CD4-positive, alpha-beta T cell treated with Interleukin-17A for 1 hour (primary cell): ENCODE measurements around the gene ARHGAP15.

Experiments used
- DNase-seq: peaks from one replicate; pipeline ENCODE4 v3.0.0-alpha.2; 2020

ARHGAP15 gene

DNA sequence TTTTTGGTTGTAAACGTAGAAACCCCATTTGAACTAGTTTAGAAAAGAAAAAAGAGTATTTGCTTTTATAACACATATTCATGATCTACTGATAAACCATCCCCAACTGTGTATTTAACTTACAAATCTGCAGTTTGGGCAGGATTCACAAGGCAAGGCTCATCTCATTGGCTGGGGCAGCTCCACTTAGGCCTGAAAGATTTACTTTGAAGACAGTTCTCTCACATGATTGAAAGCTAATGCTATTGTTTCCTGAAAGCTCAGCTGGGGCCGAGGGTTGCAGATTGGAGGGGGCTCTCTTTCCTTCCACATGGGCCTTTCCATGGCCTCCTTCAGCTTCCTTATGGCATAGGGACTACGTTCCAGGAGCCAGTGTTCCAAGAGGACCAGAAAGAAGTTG is 47.4 kb downstream of the ARHGAP15 start:
- DNase-seq = peak; percentile 44

DNA sequence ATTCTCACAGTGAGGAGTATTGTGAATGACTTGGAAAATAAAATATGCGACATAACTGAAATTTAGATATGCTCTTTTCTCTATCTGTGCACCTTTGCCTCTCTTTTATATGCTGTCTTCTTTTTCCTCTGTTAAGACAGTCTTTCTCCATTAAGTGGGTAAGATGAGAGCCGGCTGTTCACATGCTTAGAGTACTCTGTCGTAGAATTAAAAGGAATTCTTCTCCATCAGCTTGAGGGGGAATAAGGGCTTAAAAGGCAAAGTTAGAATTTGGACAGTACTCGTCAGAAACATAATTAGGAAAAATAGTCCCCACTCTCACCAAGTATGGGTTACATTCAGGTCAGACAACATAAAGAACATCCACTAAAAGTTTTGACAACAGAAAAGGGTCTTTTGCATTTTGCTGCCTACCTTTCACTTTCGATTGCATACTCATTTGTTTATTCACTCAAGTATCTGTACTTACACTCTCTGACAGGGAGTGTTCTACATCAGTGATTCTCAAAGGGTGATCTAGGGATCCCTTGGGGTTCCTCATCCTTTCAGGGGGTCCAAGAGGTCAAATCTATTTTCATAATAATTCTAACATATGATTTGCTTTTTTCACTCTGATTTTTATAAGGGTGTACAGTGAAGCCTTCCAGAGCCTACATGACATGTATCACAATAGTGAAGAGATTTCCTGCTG is 48.0 kb downstream of the ARHGAP15 start:
- peak; percentile 51 for DNase-seq

DNA sequence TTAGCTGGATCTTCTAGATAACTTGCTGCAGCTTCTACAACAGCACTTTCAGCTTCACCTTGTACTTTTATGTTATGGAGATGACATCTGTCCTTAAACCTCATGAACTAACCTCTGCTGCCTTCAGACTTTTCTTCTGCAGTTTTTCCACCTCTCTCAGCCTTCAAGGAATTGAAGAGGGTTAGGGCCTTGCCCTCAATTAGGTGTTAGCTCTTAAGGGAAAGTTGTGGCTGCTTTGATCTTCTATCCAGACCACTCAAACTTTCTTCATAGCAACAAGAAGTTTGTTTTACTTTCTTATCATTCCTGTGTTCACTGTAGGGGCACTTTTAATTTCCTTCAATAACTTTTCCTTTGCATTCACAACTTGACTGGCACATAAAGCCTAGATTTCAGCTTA is 52.3 kb downstream of the ARHGAP15 start:
- DNase-seq = peak; percentile 34

DNA sequence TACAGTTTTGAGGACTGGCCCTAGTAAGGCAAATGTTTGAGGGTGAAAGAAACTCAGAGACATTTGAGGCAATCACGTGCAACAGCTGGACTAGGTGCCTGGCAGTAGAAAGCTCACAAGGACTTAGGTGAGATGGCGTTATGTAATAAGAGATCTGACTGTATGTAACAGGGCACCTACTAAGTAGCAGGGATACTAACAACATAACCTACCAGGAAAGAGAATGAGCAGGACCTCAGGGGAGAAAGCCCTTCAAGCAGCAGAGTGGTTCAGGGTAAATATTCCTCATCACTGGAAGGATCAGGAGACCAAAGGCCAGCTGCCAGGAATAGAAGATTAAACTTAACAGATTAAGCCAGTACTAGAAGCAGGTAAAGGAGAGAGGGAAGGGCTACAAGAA is 53.4 kb downstream of the ARHGAP15 start:
- DNase-seq = no peak

DNA sequence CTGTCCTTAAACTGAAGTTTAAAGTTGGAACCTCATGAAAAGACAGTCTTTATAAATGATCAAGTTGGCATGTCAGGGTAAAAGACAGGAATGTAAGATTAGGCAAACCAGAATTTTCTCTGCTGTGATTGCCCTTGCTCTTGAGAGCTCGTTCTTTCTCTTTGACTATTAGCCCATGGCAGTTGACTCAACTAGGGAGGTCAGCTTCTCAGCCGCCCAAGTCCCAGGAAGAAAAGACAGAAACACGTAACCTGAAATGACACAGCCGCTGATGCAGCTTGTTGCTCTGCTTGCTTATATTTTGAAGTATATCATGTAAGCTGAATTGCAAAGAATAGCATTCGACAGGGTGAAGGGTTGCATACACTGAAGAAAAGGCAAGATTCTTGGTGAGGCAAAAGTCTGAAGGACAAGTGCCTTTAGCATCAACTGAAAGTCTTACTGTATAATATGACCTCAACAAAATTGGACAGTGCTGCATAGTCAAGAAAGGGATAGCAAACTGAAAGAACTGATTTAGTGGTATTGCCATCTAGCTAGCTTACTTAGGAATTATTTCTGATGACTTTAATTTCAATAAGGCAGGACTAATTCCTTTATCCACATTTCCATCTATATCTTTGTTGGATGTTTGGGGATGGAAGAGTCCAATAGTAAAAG is 54.7 kb downstream of the ARHGAP15 start:
- no peak for DNase-seq

DNA sequence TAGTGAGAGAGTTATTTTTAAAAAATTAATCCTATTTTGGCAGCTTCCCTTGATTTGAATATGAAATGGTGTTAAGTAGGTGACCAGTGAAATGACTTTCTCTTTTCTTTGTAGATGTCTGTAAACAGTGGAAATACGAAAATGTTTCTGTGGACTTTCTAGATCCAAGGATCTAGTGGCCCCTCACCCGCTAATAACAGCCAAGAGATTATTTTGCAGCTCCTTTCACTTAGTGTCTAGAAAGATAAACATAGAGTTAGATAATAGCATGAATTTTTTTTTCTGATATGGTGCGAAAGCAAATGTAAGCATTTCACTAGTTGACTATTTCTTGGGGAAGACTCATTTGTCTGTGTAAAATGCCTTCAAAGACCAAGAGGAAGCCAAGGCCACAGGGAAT is 57.7 kb downstream of the ARHGAP15 start:
- no peak for DNase-seq

DNA sequence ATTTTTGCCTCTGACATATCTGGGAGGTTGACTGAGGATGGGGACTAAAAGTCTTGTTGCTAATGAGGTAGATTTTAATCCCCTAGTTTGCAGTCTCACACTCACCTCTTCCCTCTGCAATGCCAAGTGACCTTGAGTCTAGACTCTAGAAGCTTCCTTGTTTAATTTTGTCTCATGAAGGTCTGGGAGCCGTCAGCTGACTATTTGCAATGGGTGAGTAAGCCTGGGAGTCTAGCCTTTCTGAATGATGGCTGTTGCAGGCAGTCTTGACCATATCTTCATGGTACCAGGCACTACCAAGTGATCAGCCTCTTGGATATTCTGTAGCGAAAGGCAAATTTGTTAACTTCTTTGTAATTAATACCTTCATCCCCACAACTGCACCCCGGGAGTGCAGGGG is 61.2 kb downstream of the ARHGAP15 start:
- no peak for DNase-seq

DNA sequence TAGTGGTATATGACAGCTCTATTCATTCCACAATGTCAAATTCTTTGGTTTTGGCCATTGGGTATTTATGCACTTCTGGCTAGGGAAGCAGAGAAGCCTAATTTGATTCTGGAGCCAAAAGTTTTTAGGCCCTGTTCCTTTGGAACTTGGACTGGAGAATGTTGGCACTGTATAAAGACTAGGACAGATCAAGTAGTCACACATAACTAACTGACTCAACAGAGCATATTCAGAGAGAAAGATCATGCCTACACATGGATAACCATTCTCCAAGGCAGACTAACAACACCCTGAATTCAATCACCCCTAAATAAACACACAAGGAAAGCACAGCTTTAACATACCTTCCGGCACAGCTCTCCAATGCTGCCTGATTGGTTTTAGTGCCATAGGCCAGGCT is 62.9 kb downstream of the ARHGAP15 start:
- DNase-seq = no peak

DNA sequence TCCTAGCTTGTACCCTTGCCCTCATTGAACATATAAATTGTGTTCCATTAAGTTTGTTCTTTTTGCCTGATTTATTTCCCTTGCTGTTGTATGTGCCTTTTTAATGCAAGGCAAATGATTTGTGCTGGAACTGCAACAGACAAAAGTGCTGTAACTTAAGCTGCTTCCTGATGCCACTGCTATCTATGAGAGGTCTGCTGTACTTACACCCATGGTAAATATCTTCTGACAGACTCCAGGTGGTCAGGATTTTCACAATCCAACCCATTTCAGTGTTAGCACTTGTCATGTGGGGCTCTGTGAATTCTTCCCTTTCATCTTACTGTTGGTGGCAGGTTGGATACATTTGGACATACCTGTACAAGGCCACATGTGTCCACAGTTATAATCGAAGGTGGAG is 63.5 kb downstream of the ARHGAP15 start:
- no peak for DNase-seq

DNA sequence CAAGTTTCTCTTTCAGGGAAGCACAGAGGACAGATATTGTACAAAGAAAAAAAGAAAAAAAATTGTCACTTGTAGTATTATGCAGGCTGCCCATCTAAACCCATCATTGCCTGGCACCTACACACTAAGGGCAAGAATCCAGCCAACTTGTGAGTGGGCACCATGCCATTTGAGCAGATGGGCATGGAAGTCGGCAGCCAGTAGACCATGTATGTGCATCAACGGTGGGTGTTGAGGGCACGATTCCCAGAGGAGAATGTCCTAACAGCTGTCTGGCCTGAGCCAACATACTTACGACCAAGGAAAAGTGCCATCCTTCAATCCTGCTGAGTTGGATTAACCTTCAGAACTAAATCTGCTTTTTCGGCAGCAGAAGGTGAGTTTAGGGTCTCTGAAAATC is 63.9 kb downstream of the ARHGAP15 start:
- no peak for DNase-seq

DNA sequence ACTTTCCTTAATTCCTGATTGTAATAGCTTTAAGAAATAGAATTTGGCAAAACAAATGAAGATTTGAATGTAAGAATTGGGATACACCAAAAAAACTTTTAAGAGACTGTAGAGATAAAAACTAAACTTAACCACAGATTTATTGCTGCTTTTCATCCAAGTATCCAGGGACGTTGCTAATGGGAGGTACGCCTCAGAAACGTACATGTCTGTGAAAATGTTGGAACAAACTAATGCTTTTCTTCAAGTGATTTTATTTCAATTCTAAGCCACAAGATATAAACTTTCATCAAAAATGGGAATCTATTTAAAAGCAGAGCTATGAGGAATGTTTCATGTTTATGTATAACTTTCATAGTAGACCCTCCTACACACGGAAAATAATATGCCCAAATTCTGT is 66.3 kb downstream of the ARHGAP15 start:
- no peak for DNase-seq

DNA sequence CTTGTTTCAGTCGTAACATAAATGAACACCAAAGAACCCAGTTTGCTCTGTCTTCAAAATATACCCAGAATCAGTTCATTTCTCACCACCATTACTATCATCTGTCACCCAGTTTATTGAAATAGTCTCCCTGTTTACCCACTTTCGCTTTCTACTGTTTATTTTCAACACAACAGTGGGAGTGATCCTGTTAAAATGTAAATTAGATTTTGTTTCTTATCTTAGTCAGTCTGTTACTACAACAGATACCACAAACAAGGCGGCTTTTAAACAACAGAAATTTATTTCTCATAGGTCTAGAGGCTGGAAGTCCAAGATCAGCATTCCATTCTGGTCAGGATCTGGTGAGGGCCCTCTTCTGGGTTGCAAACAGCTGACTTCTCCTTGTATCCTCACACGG is 74.8 kb downstream of the ARHGAP15 start:
- no peak for DNase-seq

DNA sequence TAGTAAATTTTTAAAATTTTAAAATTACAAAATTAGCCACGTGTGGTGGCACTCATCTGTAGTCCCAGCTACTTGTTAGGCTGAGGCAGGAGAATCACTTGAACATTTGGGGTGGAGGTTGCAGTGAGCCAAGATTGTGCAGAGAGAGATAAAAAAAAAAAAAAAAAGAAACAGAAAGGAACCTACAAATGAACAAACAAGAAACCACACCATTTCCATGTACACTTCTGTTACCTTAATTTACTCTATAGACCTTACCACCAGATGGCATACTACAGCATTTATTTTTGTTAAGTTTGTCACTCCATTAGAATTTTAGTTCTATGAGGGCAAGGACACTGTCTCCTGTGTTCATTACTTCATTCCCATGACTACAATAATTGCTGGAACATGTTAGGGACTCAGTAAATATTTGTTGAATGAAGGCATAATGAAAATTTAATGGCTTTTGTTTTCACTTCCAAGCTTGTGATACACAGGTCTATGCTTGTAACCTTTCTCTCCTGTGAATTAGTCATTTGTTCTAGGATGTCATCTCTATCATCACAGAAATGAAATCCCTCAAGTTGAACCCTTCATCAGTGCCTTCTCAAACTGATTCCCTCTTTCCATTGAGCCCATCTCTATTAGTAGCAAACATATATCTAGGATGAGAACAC is 76.0 kb downstream of the ARHGAP15 start:
- peak; percentile 70 for DNase-seq

DNA sequence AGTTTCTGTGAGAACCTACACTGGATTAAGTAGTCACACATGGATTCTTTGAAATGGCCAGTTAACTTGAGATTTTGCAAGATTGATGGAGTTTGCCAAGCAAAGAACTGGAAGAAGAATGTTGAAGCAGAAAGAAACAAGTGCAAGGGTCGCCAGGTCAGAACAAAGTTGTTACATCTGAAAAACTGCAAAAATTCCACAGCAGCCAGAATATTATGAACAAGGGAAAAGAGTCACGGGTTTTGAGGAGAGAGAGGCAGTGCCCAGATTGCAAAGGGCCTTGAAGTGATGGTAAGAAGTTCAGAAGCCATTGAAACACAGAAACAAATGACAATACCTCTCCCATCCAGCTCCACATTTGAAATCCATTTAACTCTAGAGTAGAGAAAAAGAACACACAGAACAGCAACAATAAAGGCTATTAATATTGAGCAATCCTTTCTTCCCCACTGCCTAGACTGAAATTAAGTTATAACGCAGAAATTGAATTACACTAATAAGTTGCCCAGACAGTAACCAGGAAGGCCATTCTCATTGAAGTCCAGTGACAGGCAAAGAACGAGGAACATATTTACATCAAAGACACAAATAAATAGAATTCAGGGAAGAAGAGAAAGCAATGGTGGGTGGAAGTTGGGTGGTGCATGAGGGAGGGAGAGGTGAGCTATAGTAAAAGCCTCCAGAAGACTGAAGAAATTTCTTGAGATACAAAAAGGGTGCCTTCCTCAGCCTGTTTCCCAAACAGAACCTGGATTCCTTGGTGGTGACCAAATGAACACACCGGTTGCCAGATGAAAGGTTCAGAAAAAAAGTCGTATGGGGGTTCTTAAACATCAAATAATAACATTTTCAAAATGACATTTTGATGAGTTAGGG is 80.6 kb downstream of the ARHGAP15 start:
- no peak for DNase-seq

DNA sequence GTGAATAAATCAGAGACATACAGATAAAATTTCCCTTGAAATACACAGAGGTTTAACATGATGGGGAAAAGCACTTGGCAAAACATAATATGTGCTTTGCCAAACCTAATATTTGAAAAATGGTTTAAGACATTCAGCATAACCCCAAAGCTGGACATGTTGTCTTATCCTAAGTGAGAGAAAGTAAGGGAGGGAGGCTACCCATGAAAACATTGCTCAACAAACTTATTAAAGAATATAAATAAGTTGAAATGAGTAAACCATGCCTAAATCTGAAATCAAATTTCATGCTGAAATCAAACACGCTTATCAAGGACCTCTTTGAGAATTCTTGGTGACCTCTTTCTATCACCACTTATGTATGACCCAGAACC is 81.2 kb downstream of the ARHGAP15 start:
- no peak for DNase-seq

DNA sequence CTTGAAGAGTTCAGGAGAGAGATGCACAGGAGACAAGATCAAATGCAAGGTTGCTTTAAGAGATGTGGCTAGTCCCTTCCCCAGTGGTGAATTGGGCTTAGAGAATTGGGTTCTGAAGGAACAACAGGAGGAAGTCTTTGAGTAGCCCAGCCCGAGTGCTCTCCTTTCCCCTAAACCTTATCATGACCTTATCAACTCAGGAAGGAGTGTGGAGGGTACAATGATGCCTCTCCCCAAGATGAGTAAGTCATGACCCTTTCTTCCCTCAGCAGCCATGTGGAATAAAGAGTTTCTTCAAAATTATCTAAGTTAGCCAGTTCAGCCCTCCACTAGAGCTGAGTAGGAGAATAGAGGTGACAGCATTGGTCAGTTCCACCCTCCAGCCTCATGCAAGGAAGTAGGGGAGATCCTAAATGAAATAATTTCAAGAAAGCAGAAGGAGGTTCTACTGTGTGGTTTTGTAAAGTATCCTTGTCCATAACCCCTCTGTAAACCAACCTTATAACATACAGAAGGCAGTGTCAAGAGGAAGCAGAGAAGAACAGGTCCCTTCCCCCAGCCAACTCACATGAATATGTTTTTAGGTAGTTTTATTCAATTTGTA is 88.4 kb downstream of the ARHGAP15 start:
- no peak for DNase-seq

DNA sequence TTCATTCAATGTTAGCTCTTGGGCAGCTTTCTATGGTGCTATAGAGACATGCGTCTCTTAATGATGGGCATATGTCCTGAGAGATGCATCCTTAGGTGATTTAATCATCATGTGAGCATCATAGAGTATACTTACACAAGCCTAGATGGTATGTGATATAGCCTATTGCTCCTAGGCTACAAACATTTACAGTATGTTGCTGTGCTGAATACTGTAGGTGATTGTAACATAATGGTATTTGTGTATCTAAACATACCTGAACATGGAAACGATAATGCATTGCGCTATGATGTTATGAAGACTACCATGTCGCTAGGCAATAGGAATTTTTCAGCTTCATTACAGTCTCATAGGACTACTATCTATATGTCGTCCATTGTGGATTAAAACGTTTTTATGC is 89.4 kb downstream of the ARHGAP15 start:
- DNase-seq = no peak

DNA sequence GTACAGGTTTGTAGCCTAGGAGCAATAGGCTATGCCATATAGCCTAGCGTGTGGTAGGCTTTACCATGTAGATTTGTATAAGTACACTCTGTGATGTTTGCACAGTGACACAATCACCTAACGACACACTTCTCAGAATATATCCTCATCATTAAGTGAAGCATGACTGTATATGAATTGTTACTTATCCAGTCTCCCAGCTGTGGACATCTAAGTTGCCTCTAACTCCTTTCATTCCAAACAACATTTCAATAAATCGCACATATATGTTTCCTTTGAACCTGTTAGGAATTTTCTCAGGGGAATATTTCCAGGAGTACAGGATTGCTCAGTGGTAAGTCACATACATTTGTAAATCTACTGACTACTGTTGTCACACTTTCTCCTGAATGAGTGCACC is 90.0 kb downstream of the ARHGAP15 start:
- no peak for DNase-seq

DNA sequence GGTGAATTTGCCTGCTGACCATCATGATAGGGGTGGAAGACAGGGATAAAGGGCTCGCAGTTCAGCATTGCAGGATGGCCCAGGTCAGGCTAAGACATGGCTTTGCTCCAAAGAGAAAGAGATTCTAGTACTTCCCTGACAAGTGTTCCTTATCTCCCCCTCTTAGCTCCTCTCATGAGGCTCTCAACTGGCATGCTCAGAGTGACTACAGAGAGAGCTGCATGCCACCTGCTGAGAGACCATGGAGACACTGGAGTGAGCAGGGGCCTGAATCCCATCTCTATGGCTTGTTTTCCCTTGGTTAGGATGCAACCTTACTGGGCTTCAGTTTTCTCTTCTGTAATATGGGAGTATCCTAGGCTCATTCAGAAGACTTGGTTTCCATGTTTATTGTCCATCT is 94.3 kb downstream of the ARHGAP15 start:
- no peak for DNase-seq

DNA sequence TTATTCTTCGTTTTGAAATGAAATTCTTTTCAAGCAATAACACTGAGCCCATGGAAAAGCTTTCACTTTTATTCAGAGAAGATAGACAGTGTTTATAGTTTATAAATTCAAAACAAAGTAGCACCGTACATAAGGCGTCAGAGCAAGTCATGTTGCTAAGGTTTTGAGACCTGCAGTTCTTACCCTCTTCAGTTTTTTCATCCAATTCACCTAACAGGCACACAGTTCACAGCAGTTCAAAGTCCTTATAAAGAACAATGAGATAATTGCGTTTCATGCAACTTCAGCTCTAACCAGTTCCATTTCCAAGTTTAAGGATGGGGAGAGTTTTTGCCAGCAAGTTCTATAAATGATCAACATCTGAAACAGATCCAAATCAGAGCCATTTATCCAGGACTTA is 96.7 kb downstream of the ARHGAP15 start:
- DNase-seq = no peak

DNA sequence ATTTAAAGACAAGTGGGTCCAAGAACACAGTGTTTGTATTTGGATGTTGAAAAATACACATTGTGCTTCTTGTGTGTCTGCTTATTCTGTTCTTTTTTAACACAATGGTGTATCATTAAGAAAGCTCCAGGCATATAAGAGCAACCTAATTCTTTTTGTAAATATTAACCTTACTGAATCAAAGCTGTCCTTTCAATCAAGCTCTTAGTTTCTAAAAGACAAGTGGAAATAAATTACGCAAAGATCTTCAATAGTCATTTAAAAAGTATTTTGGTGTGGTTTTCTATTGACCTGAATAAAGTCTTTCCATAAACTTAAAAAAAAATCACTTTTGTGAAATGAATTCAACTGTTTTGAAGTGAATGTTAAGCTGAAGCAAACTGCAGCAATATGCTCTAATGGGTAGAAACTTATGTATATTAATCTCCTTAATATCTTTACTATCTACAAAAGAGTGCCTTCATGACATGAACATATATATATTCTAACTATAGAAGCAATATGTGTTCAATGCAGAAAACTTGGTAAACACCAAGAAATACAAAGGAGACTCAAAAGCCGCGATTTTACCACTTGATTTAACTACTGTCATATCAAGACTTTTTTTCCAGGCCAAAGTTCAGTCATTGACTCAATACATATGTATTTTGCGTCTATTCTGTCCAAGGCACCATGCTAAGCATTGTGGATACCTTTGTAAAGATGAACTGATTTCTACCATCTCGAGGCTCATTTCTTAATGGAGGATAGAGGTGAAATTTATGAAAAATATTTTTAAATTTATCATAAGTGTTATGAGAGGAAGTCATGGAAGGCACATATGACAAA is 97.7 kb downstream of the ARHGAP15 start:
- no peak for DNase-seq

DNA sequence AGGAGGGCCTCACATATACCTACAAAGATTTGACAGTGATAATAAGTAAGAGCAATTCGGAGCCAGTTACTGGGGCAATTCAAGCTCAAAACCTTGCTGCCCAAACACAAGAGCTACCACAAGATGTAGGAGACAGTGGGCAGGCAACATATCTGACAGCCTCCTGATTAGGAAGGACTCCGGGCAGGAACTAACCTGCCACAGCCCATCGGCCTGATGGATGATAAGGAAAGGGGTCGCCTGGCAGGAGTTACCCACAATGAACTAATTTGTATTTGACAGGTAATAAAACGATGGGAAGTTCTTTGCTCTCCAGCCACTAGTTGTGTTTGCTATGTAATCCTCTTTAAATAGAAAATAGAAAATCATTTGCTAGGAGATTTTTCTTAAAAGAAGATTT is 100.2 kb downstream of the ARHGAP15 start:
- DNase-seq = no peak
